SK-N-SH (cell line): ENCODE measurements around the gene CTBP2. TPM values are rescaled to one million over a fixed set of nuclear protein-coding genes. Genes with fewer than 3 reads are reported as not detected.

Source experiments
- CTCF ChIA-PET: fragments of 300-600, 350-600 bp; formaldehyde crosslinking; extraction: SDS; loops from one replicate; lab custom pipeline; 2021; lab: Yijun Ruan, JAX
- POLR2A ChIA-PET: fragments of 350-600 bp; sonication (Branson Sonifier 250); formaldehyde crosslinking; extraction: SDS; loops from one replicate; lab custom pipeline; 2020; ENCODE audit warnings: antibody characterized with exemption, inconsistent platforms; lab: Yijun Ruan, JAX
- DNase-seq: peaks from one replicate; pipeline ENCODE4 v3.0.0; 2012
- H2AFZ ChIP-seq: fragments of 200-600 bp; sonication (generic); 2 replicates; pipeline ENCODE4 v1.8.1; 2016; ENCODE audit warnings: antibody characterized with exemption, mild to moderate bottlenecking, low read depth
- H3F3A ChIP-seq: fragments of 200-600 bp; sonication (generic); replicated peaks from 2 replicates; pipeline ENCODE3; 2016; ENCODE audit warnings: antibody characterized with exemption, mild to moderate bottlenecking; ENCODE audit not compliant: insufficient read depth
- H3K27ac ChIP-seq, 2 experiments: fragments of 200-500 bp in 1 of 2; fragments of 200-600 bp in 1 of 2; sonication (Bioruptor generic) in 1 of 2; sonication (generic), shearing (Covaris generic) in 1 of 2; 2 replicates each; pipeline versions ENCODE4 v1.5.1 to v1.6.1; 2014 to 2016; ENCODE audit warnings: low read depth in 2 of 2, inconsistent platforms in 1 of 2, low read length in 1 of 2, mild to moderate bottlenecking in 1 of 2, mixed read lengths in 1 of 2
- H3K27me3 ChIP-seq: fragments of 200-600 bp; sonication (generic), shearing (Covaris generic); 2 replicates; pipeline ENCODE4 v1.6.1; 2016; ENCODE audit warnings: mixed run types; ENCODE audit not compliant: insufficient read depth
- H3K36me3 ChIP-seq, 2 experiments: fragments of 200-500 bp in 1 of 2; fragments of 200-600 bp in 1 of 2; sonication (Bioruptor generic) in 1 of 2; sonication (generic) in 1 of 2; replicated peaks in 1 of 2; 2 replicates each; pipeline versions ENCODE3 to v1.5.1; 2014 to 2016; ENCODE audit warnings: low read length in 1 of 2, mild to moderate bottlenecking in 1 of 2; ENCODE audit not compliant: insufficient read depth in 2 of 2, control insufficient read depth in 1 of 2
- H3K4me1 ChIP-seq, 2 experiments: fragments of 200-500 bp in 1 of 2; fragments of 200-600 bp in 1 of 2; sonication (Bioruptor generic) in 1 of 2; sonication (generic), shearing (Covaris generic) in 1 of 2; 2 replicates each; pipeline versions ENCODE4 v1.5.1 to v1.6.1; 2014 to 2016; ENCODE audit warnings: low read depth in 1 of 2, low read length in 1 of 2, mixed run types in 1 of 2; ENCODE audit not compliant: insufficient read depth in 2 of 2, control insufficient read depth in 1 of 2
- H3K4me2 ChIP-seq: fragments of 200-600 bp; sonication (generic), shearing (Covaris generic); 2 replicates; pipeline ENCODE4 v1.6.1; 2017; ENCODE audit warnings: mixed run types
- H3K4me3 ChIP-seq, 2 experiments: fragments of 200-500 bp in 1 of 2; fragments of 200-600 bp in 1 of 2; sonication (Bioruptor generic) in 1 of 2; sonication (generic), shearing (Covaris generic) in 1 of 2; 2 replicates each; pipeline versions ENCODE4 v1.5.1 to v1.8.1; 2014 to 2016; ENCODE audit warnings: low read depth in 2 of 2, inconsistent platforms in 1 of 2, low read length in 1 of 2, mild to moderate bottlenecking in 1 of 2, mixed read lengths in 1 of 2, moderate library complexity in 1 of 2
- H3K79me2 ChIP-seq: fragments of 200-600 bp; sonication (generic); 2 replicates; pipeline ENCODE4 v1.8.1; 2017; ENCODE audit warnings: mild to moderate bottlenecking; ENCODE audit not compliant: insufficient read depth
- H3K9ac ChIP-seq: fragments of 200-600 bp; sonication (generic); 2 replicates; pipeline ENCODE4 v1.6.1; 2017; ENCODE audit warnings: mixed run types
- H3K9me2 ChIP-seq: fragments of 200-600 bp; sonication (generic); 2 replicates; pipeline ENCODE4 v1.6.1; 2017; ENCODE audit warnings: mixed run types
- H3K9me3 ChIP-seq: fragments of 200-600 bp; sonication (generic); 2 replicates; pipeline ENCODE4 v1.6.1; 2017; ENCODE audit warnings: mixed run types, mild to moderate bottlenecking, moderate library complexity
- H4K20me1 ChIP-seq: fragments of 200-600 bp; sonication (generic); 2 replicates; pipeline ENCODE4 v1.6.1; 2017; ENCODE audit warnings: mild to moderate bottlenecking, mixed run types; ENCODE audit not compliant: insufficient read depth
- EP300 ChIP-seq, 2 experiments: IDR thresholded peaks; 2 replicates each; pipeline versions ENCODE4 v1.4.0 to v1.6.1; 2012; ENCODE audit warnings: borderline replicate concordance in 1 of 2, low read depth in 1 of 2, low read length in 1 of 2
- EZH2phosphoT487 ChIP-seq: fragments of 200-600 bp; sonication (generic); IDR thresholded peaks from 2 replicates; pipeline ENCODE4 v1.6.1; 2017; ENCODE audit warnings: low read depth, mixed run types, mild to moderate bottlenecking, antibody characterized with exemption, moderate library complexity, borderline replicate concordance
- FOSL2 ChIP-seq: IDR thresholded peaks from 2 replicates; pipeline ENCODE4 v1.4.0; 2012; ENCODE audit warnings: low read depth, mild to moderate bottlenecking, moderate library complexity, borderline replicate concordance
- FOXM1 ChIP-seq: IDR thresholded peaks from 2 replicates; pipeline ENCODE4 v1.4.0; 2012; ENCODE audit warnings: low read depth, mild to moderate bottlenecking
- GATA2 ChIP-seq: sonication (generic); formaldehyde crosslinking; IDR thresholded peaks from 2 replicates; pipeline ENCODE4 v1.5.0; 2020; ENCODE audit warnings: mild to moderate bottlenecking, missing genetic modification reagents
- JUND ChIP-seq: IDR thresholded peaks from 2 replicates; pipeline ENCODE4 v1.4.0; 2012
- MXI1 ChIP-seq: IDR thresholded peaks from 2 replicates; pipeline ENCODE4 v1.6.1; 2012; ENCODE audit warnings: mild to moderate bottlenecking, low read depth, low read length, improper control_type of control experiment
- NRF1 ChIP-seq: IDR thresholded peaks from 2 replicates; pipeline ENCODE4 v1.6.1; 2012; ENCODE audit warnings: low read depth, mild to moderate bottlenecking, low read length
- POLR2AphosphoS5 ChIP-seq: IDR thresholded peaks from 2 replicates; pipeline ENCODE4 v1.6.1; 2012; ENCODE audit warnings: low read depth, low read length
- RAD21 ChIP-seq: IDR thresholded peaks from 2 replicates; pipeline ENCODE4 v1.6.1; 2012; ENCODE audit warnings: mild to moderate bottlenecking, low read length
- RCOR1 ChIP-seq: fragments of 150-350 bp; IDR thresholded peaks from 2 replicates; pipeline ENCODE4 v1.6.1; 2017; ENCODE audit warnings: antibody characterized with exemption, low read length
- RFX5 ChIP-seq: IDR thresholded peaks from 2 replicates; pipeline ENCODE4 v1.6.1; 2012; ENCODE audit warnings: mild to moderate bottlenecking, improper control_type of control experiment, low read length
- RXRA ChIP-seq: IDR thresholded peaks from 2 replicates; pipeline ENCODE4 v1.4.0; 2012; ENCODE audit warnings: low read depth, mild to moderate bottlenecking, borderline replicate concordance
- SIN3A ChIP-seq: IDR thresholded peaks from 2 replicates; pipeline ENCODE4 v1.6.1; 2012; ENCODE audit warnings: low read depth, mild to moderate bottlenecking, low read length, moderate library complexity, borderline replicate concordance
- TAF1 ChIP-seq: IDR thresholded peaks from 2 replicates; pipeline ENCODE4 v1.6.1; 2012; ENCODE audit warnings: low read depth, mild to moderate bottlenecking, low read length, moderate library complexity, borderline replicate concordance
- YY1 ChIP-seq: IDR thresholded peaks from 2 replicates; pipeline ENCODE4 v1.4.0; 2012; ENCODE audit warnings: low read depth, mild to moderate bottlenecking
- WGBS: methylation state at CpG from one replicate; pipeline ENCODE4 v1.1.6; 2017; ENCODE audit warnings: low lambda C conversion rate; 5-methylcytosine and 5-hydroxymethylcytosine counted together
- polyA plus RNA-seq, 3 experiments: library from polyadenylated mRNA; depleted of rRNA; stranded (reverse); fragments of >200 nt; gene quantifications; 2 replicates each; pipeline ENCODE4 v1.2.3, GENCODE V29; 2012
- TF ChIP-seq, protein P1 (sequence below): fragments of 200-600 bp; sonication (generic); IDR thresholded peaks from 2 replicates; pipeline ENCODE4 v1.6.1; 2017; ENCODE audit warnings: antibody characterized with exemption, mild to moderate bottlenecking, moderate library complexity
- TF ChIP-seq, protein P2 (sequence below): IDR thresholded peaks from 2 replicates; pipeline ENCODE4; 2012
- TF ChIP-seq, protein P3 (sequence below): fragments of 150-350 bp; IDR thresholded peaks from 2 replicates; pipeline ENCODE4 v1.6.1; 2016; ENCODE audit warnings: mild to moderate bottlenecking, low read depth, low read length

The CTBP2 gene
- polyA plus RNA-seq, 1 of the 3 experiments (the other 2 are of a cell fraction) = 69.7 TPM

DNA sequence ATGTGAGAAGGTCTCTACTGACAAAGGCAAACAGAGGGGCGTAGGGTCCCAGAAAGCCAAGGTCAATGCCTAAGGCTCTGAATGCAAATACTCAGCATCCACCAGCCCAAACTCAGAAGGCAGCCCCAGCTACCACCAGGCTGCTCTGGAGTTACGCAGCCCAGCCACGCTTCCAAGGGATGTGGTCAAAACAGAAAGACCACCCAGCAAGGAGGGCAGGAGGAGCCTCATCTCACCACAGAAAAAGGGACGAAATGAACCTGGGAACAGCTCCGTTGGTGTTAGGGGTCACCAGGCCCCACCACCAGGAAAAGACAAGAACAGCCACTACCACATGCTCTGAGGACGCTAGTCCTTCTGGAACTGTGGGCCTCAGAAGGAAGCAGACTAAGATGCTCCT is 65.1 kb downstream of the CTBP2 start:
- no peaks in the 10 kb centered on the region for H3K9me2 ChIP-seq
- CTCF ChIA-PET = interaction anchor here (1.3 kb wide), 1 partner anchor 10 kb away, joined by 3 read pairs; no protein-coding TSS in a partner anchor
- no peak for TF ChIP-seq FOSL2
- no peak for TF ChIP-seq RCOR1
- no peak for TF ChIP-seq SIN3A
- no peak for TF ChIP-seq FOXM1
- TF ChIP-seq GATA2 (CRISPR knock-in tag) = no peak
- TF ChIP-seq TAF1 = no peak
- TF ChIP-seq RFX5 = no peak
- no peak for TF ChIP-seq RAD21
- TF ChIP-seq, protein P1, sequence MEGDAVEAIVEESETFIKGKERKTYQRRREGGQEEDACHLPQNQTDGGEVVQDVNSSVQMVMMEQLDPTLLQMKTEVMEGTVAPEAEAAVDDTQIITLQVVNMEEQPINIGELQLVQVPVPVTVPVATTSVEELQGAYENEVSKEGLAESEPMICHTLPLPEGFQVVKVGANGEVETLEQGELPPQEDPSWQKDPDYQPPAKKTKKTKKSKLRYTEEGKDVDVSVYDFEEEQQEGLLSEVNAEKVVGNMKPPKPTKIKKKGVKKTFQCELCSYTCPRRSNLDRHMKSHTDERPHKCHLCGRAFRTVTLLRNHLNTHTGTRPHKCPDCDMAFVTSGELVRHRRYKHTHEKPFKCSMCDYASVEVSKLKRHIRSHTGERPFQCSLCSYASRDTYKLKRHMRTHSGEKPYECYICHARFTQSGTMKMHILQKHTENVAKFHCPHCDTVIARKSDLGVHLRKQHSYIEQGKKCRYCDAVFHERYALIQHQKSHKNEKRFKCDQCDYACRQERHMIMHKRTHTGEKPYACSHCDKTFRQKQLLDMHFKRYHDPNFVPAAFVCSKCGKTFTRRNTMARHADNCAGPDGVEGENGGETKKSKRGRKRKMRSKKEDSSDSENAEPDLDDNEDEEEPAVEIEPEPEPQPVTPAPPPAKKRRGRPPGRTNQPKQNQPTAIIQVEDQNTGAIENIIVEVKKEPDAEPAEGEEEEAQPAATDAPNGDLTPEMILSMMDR = no peak
- TF ChIP-seq POLR2AphosphoS5 = no peak
- TF ChIP-seq, protein P2, sequence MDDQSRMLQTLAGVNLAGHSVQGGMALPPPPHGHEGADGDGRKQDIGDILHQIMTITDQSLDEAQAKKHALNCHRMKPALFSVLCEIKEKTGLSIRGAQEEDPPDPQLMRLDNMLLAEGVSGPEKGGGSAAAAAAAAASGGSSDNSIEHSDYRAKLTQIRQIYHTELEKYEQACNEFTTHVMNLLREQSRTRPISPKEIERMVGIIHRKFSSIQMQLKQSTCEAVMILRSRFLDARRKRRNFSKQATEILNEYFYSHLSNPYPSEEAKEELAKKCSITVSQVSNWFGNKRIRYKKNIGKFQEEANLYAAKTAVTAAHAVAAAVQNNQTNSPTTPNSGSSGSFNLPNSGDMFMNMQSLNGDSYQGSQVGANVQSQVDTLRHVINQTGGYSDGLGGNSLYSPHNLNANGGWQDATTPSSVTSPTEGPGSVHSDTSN = no peak
- TF ChIP-seq EZH2phosphoT487 = no peak
- no peak for TF ChIP-seq NRF1
- TF ChIP-seq, protein P3, sequence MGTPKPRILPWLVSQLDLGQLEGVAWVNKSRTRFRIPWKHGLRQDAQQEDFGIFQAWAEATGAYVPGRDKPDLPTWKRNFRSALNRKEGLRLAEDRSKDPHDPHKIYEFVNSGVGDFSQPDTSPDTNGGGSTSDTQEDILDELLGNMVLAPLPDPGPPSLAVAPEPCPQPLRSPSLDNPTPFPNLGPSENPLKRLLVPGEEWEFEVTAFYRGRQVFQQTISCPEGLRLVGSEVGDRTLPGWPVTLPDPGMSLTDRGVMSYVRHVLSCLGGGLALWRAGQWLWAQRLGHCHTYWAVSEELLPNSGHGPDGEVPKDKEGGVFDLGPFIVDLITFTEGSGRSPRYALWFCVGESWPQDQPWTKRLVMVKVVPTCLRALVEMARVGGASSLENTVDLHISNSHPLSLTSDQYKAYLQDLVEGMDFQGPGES = no peak
- TF ChIP-seq YY1 = no peak
- no peak for TF ChIP-seq JUND
- no peak for TF ChIP-seq EP300 (IDR thresholded peaks at IDR 0.05; ENCODE audit: borderline replicate concordance in 1 of 2, low read depth in 1 of 2, low read length in 1 of 2)
- TF ChIP-seq MXI1 = no peak
- TF ChIP-seq RXRA = no peak
- TF ChIP-seq, all 33 proteins: peak for 0
- Histone ChIP-seq H4K20me1 (peaks cover 96% of the 10 kb centered on the region), H3K4me2 (no peak overlapping the region), H2AFZ (no peak overlapping the region), H3K4me3 (no peak overlapping the region), H3K27ac (no peak overlapping the region), H3K9ac (no peak overlapping the region), H3K27me3 (no peaks in the 10 kb centered on the region), H3K4me1 (peaks cover 21 to 39% of the 10 kb centered on the region in 2 experiments; a peak in 2 of 4 replicates), H3K79me2 (peaks cover 96% of the 10 kb centered on the region), H3F3A (no peaks in the 10 kb centered on the region), H3K9me3 (no peaks in the 10 kb centered on the region), H3K36me3 (no peaks in the 10 kb centered on the region)
- DNase-seq = no peak
- POLR2A ChIA-PET = no interaction called here
- 98% methylated on average over 4 of the region's 6 CpGs for WGBS
